ENCODE measurements around the gene TBL1X.
"Not testable (repeated sequence)": the region's sequence is repeated elsewhere in the genome, so short reads cannot be mapped to it uniquely, and the experiment has no call there.

Gene TBL1X

GRCh38 chrX:9464435-9465371 lies at the start of gene TBL1X:
Gene TBL1X (plus strand): TSS chrX:9465058. CDS start chrX:9653587, 188,529 bp downstream.
- DNase-seq: peak in 1 of 2 donors; percentile 23

GRCh38 chrX:9416562-9417348 lies 48.1 kb upstream of the TBL1X start:
- DNase-seq: no peak

- no peak for DNase-seq
Observed at GRCh38 chrX:9418262-9418661, 46.6 kb upstream of the TBL1X start.

GRCh38 chrX:9420275-9421265 lies 44.3 kb upstream of the TBL1X start:
- DNase-seq: peak in 1 of 2 donors; percentile 13

GRCh38 chrX:9429767-9430166 lies 35.1 kb upstream of the TBL1X start:
- no peak for DNase-seq

- no peak for DNase-seq
Observed at GRCh38 chrX:9430346-9430921, 34.4 kb upstream of the TBL1X start.

GRCh38 chrX:9431281-9431680 lies 33.6 kb upstream of the TBL1X start:
- DNase-seq: no peak

GRCh38 chrX:9433596-9433995 lies 31.3 kb upstream of the TBL1X start:
- no peak for DNase-seq

GRCh38 chrX:9434051-9434550 lies 30.8 kb upstream of the TBL1X start:
- DNase-seq: no peak

GRCh38 chrX:9435086-9435485 lies 29.8 kb upstream of the TBL1X start:
- not testable (repeated sequence) for DNase-seq

GRCh38 chrX:9436812-9437211 lies 28.0 kb upstream of the TBL1X start:
- no peak for DNase-seq

GRCh38 chrX:9438933-9439494 lies 25.8 kb upstream of the TBL1X start:
- DNase-seq: no peak

- no peak for DNase-seq
Observed at GRCh38 chrX:9440116-9440844, 24.6 kb upstream of the TBL1X start.

GRCh38 chrX:9442056-9442455 lies 22.8 kb upstream of the TBL1X start:
- no peak for DNase-seq

GRCh38 chrX:9443327-9443726 lies 21.5 kb upstream of the TBL1X start:
- no peak for DNase-seq

GRCh38 chrX:9447906-9448305 lies 17.0 kb upstream of the TBL1X start:
- no peak for DNase-seq

- DNase-seq: peak in 1 of 2 donors; percentile 1
Observed at GRCh38 chrX:9456250-9457074, 8.4 kb upstream of the TBL1X start.

GRCh38 chrX:9458034-9458433 lies 6.8 kb upstream of the TBL1X start:
- not testable (repeated sequence) for DNase-seq

GRCh38 chrX:9458516-9459078 lies 6.3 kb upstream of the TBL1X start:
- no peak for DNase-seq
